GM21737 (cell line): ENCODE measurements around the gene NCBP1.
"Not testable (repeated sequence)": the region's sequence is repeated elsewhere in the genome, so short reads cannot be mapped to it uniquely, and the experiment has no call there.

Experiments
- ATAC-seq: cut with Tn5 transposase; IDR thresholded peaks from one replicate; pipeline ENCODE4 v1.9.1; 2021; ENCODE audit warnings: mild to moderate bottlenecking, moderate library complexity; ENCODE audit not compliant: unreplicated experiment

NCBP1 gene

GRCh38 chr9:97668485-97668884 lies 34.9 kb downstream of the NCBP1 start:
- no peak for ATAC-seq

GRCh38 chr9:97670586-97670985 lies 37.0 kb downstream of the NCBP1 start:
- ATAC-seq = no peak

- no peak for ATAC-seq
Observed at GRCh38 chr9:97672403-97672802, 38.8 kb downstream of the NCBP1 start.

GRCh38 chr9:97673922-97674321 lies 40.3 kb downstream of the NCBP1 start:
- ATAC-seq = no peak

GRCh38 chr9:97675655-97676054 lies 42.0 kb downstream of the NCBP1 start:
- no peak for ATAC-seq

GRCh38 chr9:97682242-97682641 lies 48.6 kb downstream of the NCBP1 start:
- no peak for ATAC-seq

- ATAC-seq = no peak
Observed at GRCh38 chr9:97688654-97689053, 55.0 kb downstream of the NCBP1 start.

- no peak for ATAC-seq
Observed at GRCh38 chr9:97689401-97690180, 56.0 kb downstream of the NCBP1 start.

GRCh38 chr9:97694769-97695168 lies 61.1 kb downstream of the NCBP1 start:
- no peak for ATAC-seq

GRCh38 chr9:97695390-97695789 lies 61.8 kb downstream of the NCBP1 start:
- no peak for ATAC-seq

- no peak for ATAC-seq
Observed at GRCh38 chr9:97695995-97696802, 62.6 kb downstream of the NCBP1 start.

- peak; percentile 90 for ATAC-seq
Observed at GRCh38 chr9:97696803-97697601, 63.4 kb downstream of the NCBP1 start, which contains the start of gene XPA. TSS of gene XPA (minus strand) at chr9:97697340. CDS start at chr9:97697292, 48 bp downstream.

GRCh38 chr9:97697837-97698236 lies 64.2 kb downstream of the NCBP1 start:
- no peak for ATAC-seq

- ATAC-seq = no peak
Observed at GRCh38 chr9:97698865-97699264, 65.2 kb downstream of the NCBP1 start.

GRCh38 chr9:97699281-97699680 lies 65.7 kb downstream of the NCBP1 start:
- not testable (repeated sequence) for ATAC-seq

- ATAC-seq = not testable (repeated sequence)
Observed at GRCh38 chr9:97699824-97700223, 66.2 kb downstream of the NCBP1 start.

GRCh38 chr9:97703437-97704344 lies 70.1 kb downstream of the NCBP1 start:
- ATAC-seq = no peak

GRCh38 chr9:97704345-97704677 lies 70.7 kb downstream of the NCBP1 start:
- no peak for ATAC-seq

- no peak for ATAC-seq
Observed at GRCh38 chr9:97704851-97705250, 71.2 kb downstream of the NCBP1 start.

GRCh38 chr9:97705354-97705950 lies 71.8 kb downstream of the NCBP1 start:
- no peak for ATAC-seq
